Liver (tissue), 9 donors: Measurements from ENCODE around the gene TIGD1. TPM values are rescaled to one million over a fixed set of nuclear protein-coding genes. Genes with fewer than 3 reads are reported as not detected.

Experiments used
- DNase-seq: peaks from one replicate; pipeline ENCODE4 v3.0.0-alpha.2; 2017; ENCODE audit warnings: low spot score
- H3K27ac ChIP-seq, 2 donors: one replicate each; pipeline ENCODE4 v1.7.0; 2013; ENCODE audit warnings: inconsistent platforms in 2 of 2, low read length in 2 of 2, control low read depth in 1 of 2, low read depth in 1 of 2, mild to moderate bottlenecking in 1 of 2
- H3K27me3 ChIP-seq, 4 donors: one replicate each; pipeline versions ENCODE4 v1.6.1 to v1.7.0; 2013; ENCODE audit warnings: low read length in 3 of 4, inconsistent platforms in 1 of 4, mild to moderate bottlenecking in 1 of 4, moderate library complexity in 1 of 4; ENCODE audit not compliant: control insufficient read depth in 4 of 4, insufficient read depth in 4 of 4
- H3K36me3 ChIP-seq, 4 donors: one replicate each; pipeline versions ENCODE4 v1.6.1 to v1.7.0; 2013; ENCODE audit warnings: low read length in 3 of 4, mild to moderate bottlenecking in 3 of 4, low read depth in 1 of 4, moderate library complexity in 1 of 4; ENCODE audit not compliant: control insufficient read depth in 4 of 4, insufficient read depth in 3 of 4
- H3K4me1 ChIP-seq, 4 donors: one replicate each; pipeline versions ENCODE4 v1.6.1 to v1.7.0; 2013; ENCODE audit warnings: low read length in 3 of 4, mild to moderate bottlenecking in 3 of 4, moderate library complexity in 1 of 4; ENCODE audit not compliant: control insufficient read depth in 4 of 4, insufficient read depth in 4 of 4
- H3K4me3 ChIP-seq, 3 donors: one replicate each; pipeline versions ENCODE4 v1.6.1 to v1.7.0; 2013; ENCODE audit warnings: low read length in 3 of 3, control low read depth in 1 of 3, low read depth in 1 of 3, mild to moderate bottlenecking in 1 of 3
- H3K9ac ChIP-seq, 2 donors: one replicate each; pipeline ENCODE4 v1.7.0; 2013; ENCODE audit warnings: low read length in 2 of 2, mild to moderate bottlenecking in 2 of 2, moderate library complexity in 2 of 2, control low read depth in 1 of 2, low read depth in 1 of 2
- H3K9me3 ChIP-seq, 4 donors: one replicate each; pipeline versions ENCODE4 v1.6.1 to v1.7.0; 2013; ENCODE audit warnings: low read length in 3 of 4; ENCODE audit not compliant: control insufficient read depth in 4 of 4
- FOXA2 ChIP-seq: IDR thresholded peaks from 2 replicates; pipeline ENCODE4 v1.6.1; 2016; ENCODE audit warnings: antibody characterized with exemption
- GABPA ChIP-seq, 2 donors: IDR thresholded peaks in 1 of 2; conservative IDR thresholded peaks in 1 of 2; 2 replicates each; pipeline ENCODE4 v1.6.1; 2016; ENCODE audit warnings: antibody characterized with exemption in 2 of 2, mild to moderate bottlenecking in 1 of 2, moderate library complexity in 1 of 2
- HNF4A ChIP-seq, 2 donors: conservative IDR thresholded peaks; 2 replicates each; pipeline ENCODE4 v1.6.1; 2016; ENCODE audit warnings: antibody characterized with exemption in 2 of 2, mild to moderate bottlenecking in 2 of 2
- JUND ChIP-seq, 2 donors: IDR thresholded peaks; 2 replicates each; pipeline ENCODE4 v1.6.1; 2016; ENCODE audit warnings: antibody characterized with exemption in 2 of 2
- NR2F2 ChIP-seq: IDR thresholded peaks from 2 replicates; pipeline ENCODE4 v1.6.1; 2016; ENCODE audit warnings: antibody characterized with exemption
- RXRA ChIP-seq, 2 donors: IDR thresholded peaks; 2 replicates each; pipeline ENCODE4 v1.6.1; 2017 to 2018; ENCODE audit warnings: antibody characterized with exemption in 2 of 2, mild to moderate bottlenecking in 1 of 2
- SP1 ChIP-seq: IDR thresholded peaks from 2 replicates; pipeline ENCODE4 v1.6.1; 2018; ENCODE audit warnings: antibody characterized with exemption, mild to moderate bottlenecking
- YY1 ChIP-seq: IDR thresholded peaks from 2 replicates; pipeline ENCODE4 v1.6.1; 2016; ENCODE audit warnings: antibody characterized with exemption, mild to moderate bottlenecking
- WGBS: extraction: QIAGEN DNeasy Blood & Tissue Kit; methylation state at CpG from one replicate; pipeline ENCODE4 v1.1.7; 2013; 5-methylcytosine and 5-hydroxymethylcytosine counted together
- polyA plus RNA-seq, 2 donors: library from polyadenylated mRNA; stranded (reverse) in 1 of 2; unstranded in 1 of 2; fragments of 200-250 nt in 1 of 2; fragments of >200 nt in 1 of 2; fragmentation: Nextera tagmentation in 1 of 2; extraction: Ambion mirVana in 1 of 2; gene quantifications; one replicate each; pipeline versions ENCODE4 v1.2.1 to v1.2.3, GENCODE V29; 2013 to 2015
- total RNA-seq, 2 donors: library from RNA; depleted of rRNA; stranded (reverse); fragments of >200 nt; gene quantifications; one replicate each; pipeline ENCODE4 v1.2.3, GENCODE V29; 2014
- TF ChIP-seq, protein P1 (sequence below): IDR thresholded peaks from 2 replicates; pipeline ENCODE4 v1.6.1; 2016; ENCODE audit warnings: antibody characterized with exemption
- TF ChIP-seq, protein P2 (sequence below): fragments of 150-350 bp; IDR thresholded peaks from 2 replicates; pipeline ENCODE4 v1.5.1; 2017; ENCODE audit warnings: improper control_type of control experiment, low read depth, low read length; ENCODE audit not compliant: missing input control
- TF ChIP-seq, protein P3 (sequence below): IDR thresholded peaks from 2 replicates; pipeline ENCODE4 v1.6.1; 2016; ENCODE audit warnings: antibody characterized with exemption, mild to moderate bottlenecking
- donor health status: healthy.
- donor health status: healthy.
- donor health status: healthy.
- donor health status: healthy.
- donor health status: healthy.

Gene TIGD1
- total and polyA plus RNA-seq, 4 donors: 0.50 to 3.0 (median 1.7) TPM

DNA sequence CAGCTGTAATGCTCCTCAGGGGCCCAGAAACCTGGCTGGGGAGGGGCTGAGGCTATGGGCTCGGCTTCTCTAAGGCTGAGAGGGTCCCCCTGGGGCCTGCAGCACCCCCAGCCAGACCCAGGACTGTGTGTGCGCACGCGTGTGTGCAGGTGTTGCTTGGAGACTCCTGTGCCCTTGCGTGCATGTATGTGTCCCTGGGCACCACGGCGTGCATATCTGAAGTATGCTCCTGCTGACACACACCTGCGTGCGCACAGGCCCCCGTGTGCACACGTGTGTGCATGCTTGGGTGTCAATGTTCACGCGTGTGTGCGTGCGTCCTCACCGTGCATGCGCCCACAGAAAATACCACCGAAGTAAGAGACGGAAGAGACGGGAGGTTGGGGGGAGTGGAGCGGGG lies 47.8 kb downstream of the TIGD1 start:
- H3K27me3 ChIP-seq: no peaks in the 10 kb centered on the region
- peaks cover 2 to 9% (median 5%) of the 10 kb centered on the region in 4 donors for H3K4me1 ChIP-seq
- no peaks in the 10 kb centered on the region for H3K9me3 ChIP-seq
- WGBS: 55% methylated on average over 20 of the region's 21 CpGs
- H3K4me3 ChIP-seq: peak overlapping the region in 1 of 3 donors; percentile 39
- H3K9ac ChIP-seq: no peak overlapping the region
- H3K27ac ChIP-seq: no peak overlapping the region
- peaks cover 0 to 1% (median 0%) of the 10 kb centered on the region in 4 donors for H3K36me3 ChIP-seq
- DNase-seq: no peak
- TF ChIP-seq JUND (IDR thresholded peaks at IDR 0.05) (no peak), FOXA2 (no peak), SP1 (no peak), RXRA (IDR thresholded peaks at IDR 0.05) (no peak), HNF4A (conservative IDR thresholded peaks at IDR 0.05) (no peak), YY1 (no peak), GABPA (IDR thresholded peaks at IDR 0.05 in 1 of 2, conservative IDR thresholded peaks at IDR 0.05 in 1 of 2) (no peak), NR2F2 (no peak)
- TF ChIP-seq, protein P1, sequence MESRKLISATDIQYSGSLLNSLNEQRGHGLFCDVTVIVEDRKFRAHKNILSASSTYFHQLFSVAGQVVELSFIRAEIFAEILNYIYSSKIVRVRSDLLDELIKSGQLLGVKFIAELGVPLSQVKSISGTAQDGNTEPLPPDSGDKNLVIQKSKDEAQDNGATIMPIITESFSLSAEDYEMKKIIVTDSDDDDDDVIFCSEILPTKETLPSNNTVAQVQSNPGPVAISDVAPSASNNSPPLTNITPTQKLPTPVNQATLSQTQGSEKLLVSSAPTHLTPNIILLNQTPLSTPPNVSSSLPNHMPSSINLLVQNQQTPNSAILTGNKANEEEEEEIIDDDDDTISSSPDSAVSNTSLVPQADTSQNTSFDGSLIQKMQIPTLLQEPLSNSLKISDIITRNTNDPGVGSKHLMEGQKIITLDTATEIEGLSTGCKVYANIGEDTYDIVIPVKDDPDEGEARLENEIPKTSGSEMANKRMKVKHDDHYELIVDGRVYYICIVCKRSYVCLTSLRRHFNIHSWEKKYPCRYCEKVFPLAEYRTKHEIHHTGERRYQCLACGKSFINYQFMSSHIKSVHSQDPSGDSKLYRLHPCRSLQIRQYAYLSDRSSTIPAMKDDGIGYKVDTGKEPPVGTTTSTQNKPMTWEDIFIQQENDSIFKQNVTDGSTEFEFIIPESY: no peak
- TF ChIP-seq, protein P2, sequence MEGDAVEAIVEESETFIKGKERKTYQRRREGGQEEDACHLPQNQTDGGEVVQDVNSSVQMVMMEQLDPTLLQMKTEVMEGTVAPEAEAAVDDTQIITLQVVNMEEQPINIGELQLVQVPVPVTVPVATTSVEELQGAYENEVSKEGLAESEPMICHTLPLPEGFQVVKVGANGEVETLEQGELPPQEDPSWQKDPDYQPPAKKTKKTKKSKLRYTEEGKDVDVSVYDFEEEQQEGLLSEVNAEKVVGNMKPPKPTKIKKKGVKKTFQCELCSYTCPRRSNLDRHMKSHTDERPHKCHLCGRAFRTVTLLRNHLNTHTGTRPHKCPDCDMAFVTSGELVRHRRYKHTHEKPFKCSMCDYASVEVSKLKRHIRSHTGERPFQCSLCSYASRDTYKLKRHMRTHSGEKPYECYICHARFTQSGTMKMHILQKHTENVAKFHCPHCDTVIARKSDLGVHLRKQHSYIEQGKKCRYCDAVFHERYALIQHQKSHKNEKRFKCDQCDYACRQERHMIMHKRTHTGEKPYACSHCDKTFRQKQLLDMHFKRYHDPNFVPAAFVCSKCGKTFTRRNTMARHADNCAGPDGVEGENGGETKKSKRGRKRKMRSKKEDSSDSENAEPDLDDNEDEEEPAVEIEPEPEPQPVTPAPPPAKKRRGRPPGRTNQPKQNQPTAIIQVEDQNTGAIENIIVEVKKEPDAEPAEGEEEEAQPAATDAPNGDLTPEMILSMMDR: no peak
- TF ChIP-seq, protein P3, sequence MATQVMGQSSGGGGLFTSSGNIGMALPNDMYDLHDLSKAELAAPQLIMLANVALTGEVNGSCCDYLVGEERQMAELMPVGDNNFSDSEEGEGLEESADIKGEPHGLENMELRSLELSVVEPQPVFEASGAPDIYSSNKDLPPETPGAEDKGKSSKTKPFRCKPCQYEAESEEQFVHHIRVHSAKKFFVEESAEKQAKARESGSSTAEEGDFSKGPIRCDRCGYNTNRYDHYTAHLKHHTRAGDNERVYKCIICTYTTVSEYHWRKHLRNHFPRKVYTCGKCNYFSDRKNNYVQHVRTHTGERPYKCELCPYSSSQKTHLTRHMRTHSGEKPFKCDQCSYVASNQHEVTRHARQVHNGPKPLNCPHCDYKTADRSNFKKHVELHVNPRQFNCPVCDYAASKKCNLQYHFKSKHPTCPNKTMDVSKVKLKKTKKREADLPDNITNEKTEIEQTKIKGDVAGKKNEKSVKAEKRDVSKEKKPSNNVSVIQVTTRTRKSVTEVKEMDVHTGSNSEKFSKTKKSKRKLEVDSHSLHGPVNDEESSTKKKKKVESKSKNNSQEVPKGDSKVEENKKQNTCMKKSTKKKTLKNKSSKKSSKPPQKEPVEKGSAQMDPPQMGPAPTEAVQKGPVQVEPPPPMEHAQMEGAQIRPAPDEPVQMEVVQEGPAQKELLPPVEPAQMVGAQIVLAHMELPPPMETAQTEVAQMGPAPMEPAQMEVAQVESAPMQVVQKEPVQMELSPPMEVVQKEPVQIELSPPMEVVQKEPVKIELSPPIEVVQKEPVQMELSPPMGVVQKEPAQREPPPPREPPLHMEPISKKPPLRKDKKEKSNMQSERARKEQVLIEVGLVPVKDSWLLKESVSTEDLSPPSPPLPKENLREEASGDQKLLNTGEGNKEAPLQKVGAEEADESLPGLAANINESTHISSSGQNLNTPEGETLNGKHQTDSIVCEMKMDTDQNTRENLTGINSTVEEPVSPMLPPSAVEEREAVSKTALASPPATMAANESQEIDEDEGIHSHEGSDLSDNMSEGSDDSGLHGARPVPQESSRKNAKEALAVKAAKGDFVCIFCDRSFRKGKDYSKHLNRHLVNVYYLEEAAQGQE: no peak

DNA sequence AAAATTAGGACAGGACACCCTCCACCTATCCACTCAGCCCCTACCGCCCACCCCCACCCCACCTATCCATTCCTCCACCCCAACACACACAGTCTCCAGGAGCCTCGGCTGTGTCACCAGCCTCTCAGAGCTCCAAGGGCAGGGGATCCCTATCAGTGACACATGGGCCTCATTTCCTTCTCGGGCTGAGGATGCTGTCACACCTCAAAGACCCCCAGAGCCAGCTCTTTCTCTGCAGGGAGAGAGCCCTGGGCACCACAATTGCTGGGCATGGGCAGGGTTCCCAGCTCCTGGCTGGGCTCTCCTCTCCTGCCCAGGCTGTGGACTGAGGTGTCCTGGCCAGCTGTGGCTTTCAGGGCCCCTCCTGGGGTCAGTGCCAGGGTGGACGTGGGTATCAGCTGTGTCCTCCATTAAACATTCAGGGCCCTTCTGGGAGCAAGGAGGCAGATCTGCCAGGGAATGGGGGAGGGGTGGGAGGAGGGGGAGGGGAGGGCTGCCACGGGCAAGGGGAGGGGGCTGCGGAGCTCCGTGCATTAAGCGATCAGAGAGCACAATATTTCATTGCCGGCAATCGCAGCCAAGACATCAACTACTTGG lies 48.5 kb downstream of the TIGD1 start:
- TF ChIP-seq, protein P2: no peak
- TF ChIP-seq GABPA (IDR thresholded peaks at IDR 0.05 in 1 of 2, conservative IDR thresholded peaks at IDR 0.05 in 1 of 2): no peak

More for the DNA sequence above, 48.5 kb downstream of the TIGD1 start:
- Histone ChIP-seq H3K4me1 (peaks cover 2 to 9% (median 5%) of the 10 kb centered on the region in 4 donors), H3K9me3 (no peaks in the 10 kb centered on the region), H3K36me3 (peaks cover 0 to 1% (median 0%) of the 10 kb centered on the region in 4 donors), H3K4me3 (no peak overlapping the region), H3K27me3 (no peaks in the 10 kb centered on the region), H3K9ac (no peak overlapping the region), H3K27ac (no peak overlapping the region)
- 71% methylated on average over 10 of the region's 10 CpGs for WGBS
- no peak for DNase-seq
